Measurements from ENCODE around the gene RAB40C.

The RAB40C gene

DNA sequence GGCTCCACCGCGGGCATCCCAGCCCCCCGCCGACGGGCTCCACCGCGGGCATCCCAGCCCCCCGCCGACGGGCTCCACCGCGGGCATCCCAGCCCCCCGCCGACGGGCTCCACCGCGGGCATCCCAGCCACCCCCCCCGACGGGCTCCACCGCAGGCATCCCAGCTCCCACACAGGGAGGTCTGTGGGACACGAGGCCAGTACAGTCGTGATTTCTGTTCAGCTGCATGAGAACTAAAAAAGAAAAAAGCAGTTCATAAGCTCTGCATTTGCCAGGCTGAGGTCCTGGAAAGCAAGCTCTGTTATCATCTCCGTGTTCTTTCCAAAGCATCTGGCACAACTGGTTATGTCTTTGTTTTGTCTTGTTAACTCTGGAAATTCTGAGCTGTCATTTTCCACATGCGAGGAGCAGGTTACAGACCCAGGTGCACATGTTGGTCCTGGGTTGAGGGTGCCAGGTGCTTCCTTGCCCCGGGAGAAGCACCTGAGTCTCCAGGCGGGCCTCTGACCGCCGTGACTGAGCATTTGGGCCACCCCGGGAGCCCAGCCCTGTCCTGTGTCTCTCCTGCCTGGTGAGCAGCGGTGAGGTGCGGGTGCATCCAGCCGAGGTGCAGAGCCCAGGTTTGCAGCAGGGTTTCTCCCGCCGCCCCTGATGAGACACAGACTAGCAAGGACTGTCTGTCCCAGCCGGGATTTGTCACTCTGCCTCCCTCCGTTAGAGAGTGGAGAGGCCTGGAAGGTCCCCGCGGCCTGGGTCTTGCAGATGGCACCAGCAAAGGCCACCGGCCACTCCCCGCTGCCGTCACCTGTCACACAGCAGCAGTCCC is 31.0 kb downstream of the RAB40C start:
- TF ChIP-seq, protein P1, sequence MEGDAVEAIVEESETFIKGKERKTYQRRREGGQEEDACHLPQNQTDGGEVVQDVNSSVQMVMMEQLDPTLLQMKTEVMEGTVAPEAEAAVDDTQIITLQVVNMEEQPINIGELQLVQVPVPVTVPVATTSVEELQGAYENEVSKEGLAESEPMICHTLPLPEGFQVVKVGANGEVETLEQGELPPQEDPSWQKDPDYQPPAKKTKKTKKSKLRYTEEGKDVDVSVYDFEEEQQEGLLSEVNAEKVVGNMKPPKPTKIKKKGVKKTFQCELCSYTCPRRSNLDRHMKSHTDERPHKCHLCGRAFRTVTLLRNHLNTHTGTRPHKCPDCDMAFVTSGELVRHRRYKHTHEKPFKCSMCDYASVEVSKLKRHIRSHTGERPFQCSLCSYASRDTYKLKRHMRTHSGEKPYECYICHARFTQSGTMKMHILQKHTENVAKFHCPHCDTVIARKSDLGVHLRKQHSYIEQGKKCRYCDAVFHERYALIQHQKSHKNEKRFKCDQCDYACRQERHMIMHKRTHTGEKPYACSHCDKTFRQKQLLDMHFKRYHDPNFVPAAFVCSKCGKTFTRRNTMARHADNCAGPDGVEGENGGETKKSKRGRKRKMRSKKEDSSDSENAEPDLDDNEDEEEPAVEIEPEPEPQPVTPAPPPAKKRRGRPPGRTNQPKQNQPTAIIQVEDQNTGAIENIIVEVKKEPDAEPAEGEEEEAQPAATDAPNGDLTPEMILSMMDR (IDR thresholded peaks at IDR 0.05; ENCODE audit: low read depth, low read length): no peak
- Histone ChIP-seq H3K27me3 (ENCODE audit: insufficient read depth, low read depth, severe bottlenecking) (no peaks in the 10 kb centered on the region), H3K9me3 (ENCODE audit: severe bottlenecking) (no peaks in the 10 kb centered on the region), H3K36me3 (peaks cover 15% of the 10 kb centered on the region), H3K27ac (no peak overlapping the region), H3K4me3 (ENCODE audit: low read depth, low read length) (no peak overlapping the region)
- no peak for DNase-seq

DNA sequence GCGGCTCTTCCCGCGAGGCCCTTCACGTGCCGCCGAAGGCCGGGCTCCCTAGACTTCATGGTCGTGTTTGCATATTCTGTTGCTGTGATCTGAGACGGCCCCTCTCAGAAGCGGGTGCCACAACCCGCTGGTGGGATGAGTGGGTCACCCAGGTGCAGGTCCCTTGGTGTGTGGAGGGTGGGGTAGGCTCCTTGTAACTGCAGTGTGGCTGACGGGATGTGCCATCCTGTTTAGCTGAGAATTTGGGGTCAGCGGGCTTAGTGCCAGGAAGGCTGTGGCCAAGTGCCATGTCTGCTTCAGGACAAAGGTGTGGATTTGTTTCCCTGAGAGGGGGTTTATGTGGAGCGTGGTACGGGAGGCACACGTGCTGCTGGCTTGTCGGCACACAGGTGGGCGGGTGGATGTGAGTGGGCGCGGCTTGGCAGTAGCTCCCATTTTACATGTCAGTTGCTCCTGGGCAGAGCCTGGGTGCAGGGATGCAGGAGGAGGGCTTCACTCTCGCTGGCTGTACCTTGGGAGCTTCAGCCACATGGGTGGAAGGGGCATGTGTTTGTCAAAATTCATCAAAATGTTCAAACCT is 31.8 kb downstream of the RAB40C start:
- DNase-seq: no peak
- TF ChIP-seq, protein P1 (IDR thresholded peaks at IDR 0.05; ENCODE audit: low read depth, low read length): no peak
- no peaks in the 10 kb centered on the region for H3K9me3 ChIP-seq (ENCODE audit: severe bottlenecking)
- H3K4me3 ChIP-seq (ENCODE audit: low read depth, low read length): no peak overlapping the region
- H3K27me3 ChIP-seq (ENCODE audit: insufficient read depth, low read depth, severe bottlenecking): no peaks in the 10 kb centered on the region
- no peak overlapping the region for H3K27ac ChIP-seq
- H3K36me3 ChIP-seq: peaks cover 23% of the 10 kb centered on the region

DNA sequence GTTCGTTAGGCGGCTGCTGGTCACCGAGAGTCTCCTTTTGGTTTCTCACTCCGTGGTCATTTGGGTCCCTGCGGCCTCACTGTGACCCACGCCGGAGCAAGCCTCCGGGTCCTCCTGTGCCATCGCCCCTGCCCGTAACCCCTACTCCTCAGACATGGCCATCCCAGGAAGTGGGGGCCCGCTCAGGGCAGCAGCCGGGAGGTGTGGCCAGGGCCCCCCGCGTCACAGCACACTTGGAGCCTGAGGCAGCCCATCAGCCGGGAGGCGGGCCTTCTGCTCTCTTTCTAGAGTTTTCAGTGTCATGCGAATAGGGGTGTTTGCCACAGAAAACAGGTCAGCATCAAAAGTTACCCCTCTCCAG is 33.0 kb downstream of the RAB40C start:
- Histone ChIP-seq H3K27ac (no peak overlapping the region), H3K36me3 (peaks cover 29% of the 10 kb centered on the region), H3K4me3 (ENCODE audit: low read depth, low read length) (no peak overlapping the region), H3K27me3 (ENCODE audit: insufficient read depth, low read depth, severe bottlenecking) (no peaks in the 10 kb centered on the region), H3K9me3 (ENCODE audit: severe bottlenecking) (no peaks in the 10 kb centered on the region)
- DNase-seq: no peak
- TF ChIP-seq, protein P1 (IDR thresholded peaks at IDR 0.05; ENCODE audit: low read depth, low read length): no peak

DNA sequence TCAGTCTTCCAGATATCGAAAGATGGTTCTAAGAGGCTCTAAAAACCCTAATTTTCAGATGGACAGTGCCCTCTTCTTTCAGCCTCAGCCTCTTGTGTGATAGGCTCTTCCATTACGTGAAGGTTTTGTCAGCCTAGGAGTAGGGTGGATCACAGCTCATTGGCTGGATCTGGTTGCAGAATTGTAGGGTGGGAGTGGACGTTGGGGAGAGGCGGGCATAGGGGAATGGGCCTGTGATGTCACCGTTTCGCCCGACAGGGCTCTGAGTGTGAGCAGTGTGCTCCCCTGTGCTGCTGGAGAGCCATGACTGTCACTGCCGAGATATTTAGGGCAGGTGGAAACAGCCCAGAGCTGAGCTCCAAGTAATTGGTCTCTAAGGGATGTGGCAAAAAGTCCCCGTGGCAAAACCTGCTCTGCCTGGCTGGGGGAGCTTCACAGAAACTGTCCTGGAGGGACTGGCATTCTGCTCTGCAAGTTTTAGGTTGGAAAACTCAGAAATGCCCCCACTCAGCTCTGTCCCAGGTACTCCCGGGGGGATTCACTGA is 34.7 kb downstream of the RAB40C start:
- TF ChIP-seq, protein P1 (IDR thresholded peaks at IDR 0.05; ENCODE audit: low read depth, low read length): no peak
- H3K27ac ChIP-seq: no peak overlapping the region
- no peak for DNase-seq
- peaks cover 41% of the 10 kb centered on the region for H3K36me3 ChIP-seq
- H3K27me3 ChIP-seq (ENCODE audit: insufficient read depth, low read depth, severe bottlenecking): no peaks in the 10 kb centered on the region
- H3K9me3 ChIP-seq (ENCODE audit: severe bottlenecking): no peaks in the 10 kb centered on the region
- H3K4me3 ChIP-seq (ENCODE audit: low read depth, low read length): no peak overlapping the region

DNA sequence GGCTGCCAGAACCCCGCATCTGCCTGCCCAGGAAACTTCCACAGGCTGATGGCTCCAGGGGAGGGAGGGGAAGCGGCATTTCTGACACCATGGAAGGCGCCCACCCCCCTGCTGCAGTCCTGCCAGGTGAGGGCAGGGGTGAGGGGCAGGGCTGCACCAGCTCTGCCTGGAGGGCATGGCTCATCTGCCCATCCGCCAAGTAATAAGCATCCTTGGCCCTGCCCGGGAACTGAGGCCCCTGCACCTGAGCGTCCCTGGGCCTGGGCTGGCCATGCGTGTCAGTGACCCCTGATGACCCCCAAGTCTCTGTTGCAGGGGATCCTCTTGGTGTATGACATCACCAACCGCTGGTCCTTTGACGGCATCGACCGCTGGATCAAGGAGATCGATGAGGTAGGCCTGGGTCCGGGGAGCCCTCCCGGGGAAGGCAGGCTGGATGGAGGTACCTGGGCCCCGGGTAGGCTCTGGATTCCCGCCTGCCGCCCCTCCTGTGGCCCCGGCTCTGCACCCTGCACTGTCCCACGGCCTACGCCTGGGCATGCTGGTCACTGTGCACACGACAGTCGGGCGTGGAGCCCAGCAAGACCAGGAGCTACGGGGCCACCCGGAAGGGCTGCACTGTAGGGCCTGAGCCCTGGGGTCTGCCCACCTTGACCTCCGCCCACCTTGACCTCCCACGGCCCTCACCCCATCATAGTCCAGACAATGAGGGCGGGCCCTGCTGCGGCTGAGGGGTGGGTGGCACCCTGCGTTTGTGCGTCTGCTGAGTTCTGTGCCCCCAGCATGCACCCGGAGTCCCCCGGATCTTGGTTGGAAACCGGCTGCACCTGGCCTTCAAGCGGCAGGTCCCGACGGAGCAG is 35.5 kb downstream of the RAB40C start:
- Histone ChIP-seq H3K9me3 (ENCODE audit: severe bottlenecking) (no peaks in the 10 kb centered on the region), H3K27ac (no peak overlapping the region), H3K36me3 (peaks cover 35% of the 10 kb centered on the region)

More for the DNA sequence above, 35.5 kb downstream of the RAB40C start:
- TF ChIP-seq, protein P1 (IDR thresholded peaks at IDR 0.05; ENCODE audit: low read depth, low read length): no peak
- H3K27me3 ChIP-seq (ENCODE audit: insufficient read depth, low read depth, severe bottlenecking): no peaks in the 10 kb centered on the region
- no peak for DNase-seq
- no peak overlapping the region for H3K4me3 ChIP-seq (ENCODE audit: low read depth, low read length)
